SHP77 (cell line): ENCODE results near the gene RNF6.
A peak's percentile ranks its signal among the peaks of the same experiment; 100 is the strongest.
"Not testable (repeated sequence)": the region's sequence is repeated elsewhere in the genome, so short reads cannot be mapped to it uniquely, and the experiment has no call there.

Experiments
- DNase-seq, 2 experiments: peaks; one replicate each; lab custom pipeline; 2025; lab: John Stamatoyannopoulos, UW

RNF6 gene

GRCh38 chr13:26221721-26222519, at the start of gene RNF6:
RNF6 (minus strand) TSS chr13:26222314; CDS start chr13:26219649, 2,665 bp downstream.
- peak; percentile 96 for DNase-seq

DNA sequence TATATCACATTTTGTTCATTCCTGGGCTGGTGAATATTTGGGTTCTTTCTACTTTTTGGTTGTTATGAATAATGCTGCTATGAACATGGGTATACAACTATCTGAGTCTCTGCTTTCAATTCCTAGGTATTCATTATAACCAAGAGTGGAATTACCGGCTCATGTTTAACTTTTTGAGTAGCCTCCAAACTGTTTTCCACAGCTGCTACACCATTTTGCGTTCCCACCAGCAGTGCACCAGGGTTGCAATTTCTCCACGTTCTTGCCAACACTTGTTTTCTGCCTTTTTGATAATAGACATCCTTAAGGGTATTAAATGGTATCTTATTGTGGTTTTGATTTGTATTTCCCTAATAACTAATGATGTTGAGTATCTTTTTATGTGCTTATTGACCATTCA, 48.6 kb upstream of the RNF6 start:
- DNase-seq, result no peak

- DNase-seq, result no peak
Observed at GRCh38 chr13:26266311-26266710, 44.2 kb upstream of the RNF6 start.

DNA sequence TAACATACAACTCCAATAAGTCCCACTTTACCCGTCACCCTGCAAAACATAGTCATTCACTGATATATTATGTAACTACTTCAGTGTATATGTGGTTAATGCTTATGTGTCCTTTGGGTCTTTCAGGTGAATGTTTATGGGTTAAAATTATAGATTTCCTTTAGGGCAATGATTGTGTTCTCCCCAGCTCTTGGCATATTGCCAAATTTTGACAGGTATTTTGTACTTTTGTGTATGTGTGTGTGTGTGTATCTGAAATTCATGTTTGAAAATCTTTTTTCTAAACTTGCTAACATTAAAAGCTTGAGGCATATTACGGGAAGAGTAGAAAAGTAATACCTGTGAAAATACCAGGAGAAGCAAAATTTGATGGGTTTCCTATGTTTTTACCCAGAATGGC, 40.0 kb upstream of the RNF6 start:
- DNase-seq, result no peak

DNA sequence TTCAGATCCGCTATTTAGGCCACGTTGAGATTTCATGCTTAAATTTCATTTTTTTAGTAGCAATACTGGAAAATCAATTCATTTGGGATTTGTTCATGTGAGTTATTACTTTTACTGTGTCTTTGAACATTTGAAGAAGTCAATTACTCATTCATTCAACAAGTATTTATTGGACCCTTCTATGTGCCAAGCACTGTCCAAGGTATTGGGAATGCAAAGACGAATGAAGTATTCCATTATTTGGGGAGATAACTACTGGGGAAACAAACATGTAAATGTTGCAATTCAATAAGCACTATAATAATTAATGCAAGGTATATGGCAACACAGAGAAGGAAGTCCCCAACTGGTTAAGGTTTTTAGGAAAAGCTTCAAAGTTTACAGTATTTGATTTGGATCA, 37.5 kb upstream of the RNF6 start:
- no peak for DNase-seq

GRCh38 chr13:26257049-26257448, 34.9 kb upstream of the RNF6 start:
- no peak for DNase-seq

GRCh38 chr13:26255691-26256277, 33.7 kb upstream of the RNF6 start:
- no peak for DNase-seq

- no peak for DNase-seq
Observed at GRCh38 chr13:26255115-26255514, 33.0 kb upstream of the RNF6 start.

GRCh38 chr13:26254583-26255111, 32.5 kb upstream of the RNF6 start:
- peak; percentile 7 to 41 for DNase-seq

- peak; percentile 89 to 97 for DNase-seq
Observed at GRCh38 chr13:26253787-26254582, 31.9 kb upstream of the RNF6 start, which contains the start of gene CDK8. CDK8 (plus strand) TSS chr13:26254129; CDS start chr13:26254642, 513 bp downstream.

GRCh38 chr13:26253262-26253786, 31.2 kb upstream of the RNF6 start:
- DNase-seq, result no peak

GRCh38 chr13:26252006-26252405, 29.9 kb upstream of the RNF6 start:
- DNase-seq, result not testable (repeated sequence)

DNA sequence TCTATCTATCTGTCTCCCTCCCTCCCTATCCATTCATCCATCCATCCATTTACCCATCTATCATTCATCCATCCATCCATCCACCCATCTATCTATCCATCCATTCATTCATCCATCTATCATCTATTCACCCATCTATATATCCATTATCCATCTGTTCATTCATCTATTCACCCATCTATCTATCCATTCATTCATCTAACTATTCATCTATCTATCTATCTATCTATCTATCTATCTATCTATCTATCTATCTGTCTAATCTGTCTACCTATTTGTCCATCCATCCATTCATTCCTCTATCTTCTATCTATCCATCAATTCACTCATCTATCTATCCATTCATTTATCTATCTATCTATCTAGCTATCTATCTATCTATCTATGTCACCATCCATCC, 27.4 kb upstream of the RNF6 start:
- no peak for DNase-seq

GRCh38 chr13:26247608-26248007, 25.5 kb upstream of the RNF6 start:
- no peak for DNase-seq

- DNase-seq, result peak; percentile 22 to 34
Observed at GRCh38 chr13:26247011-26247410, 24.9 kb upstream of the RNF6 start.

GRCh38 chr13:26246154-26246553, 24.0 kb upstream of the RNF6 start:
- DNase-seq, result peak in 1 of 2 experiments; percentile 17

- no peak for DNase-seq
Observed at GRCh38 chr13:26236296-26236695, 14.2 kb upstream of the RNF6 start.

GRCh38 chr13:26230703-26231102, 8.6 kb upstream of the RNF6 start:
- DNase-seq, result no peak

- no peak for DNase-seq
Observed at GRCh38 chr13:26229080-26229615, 7.0 kb upstream of the RNF6 start.

GRCh38 chr13:26228096-26228495, 6.0 kb upstream of the RNF6 start:
- DNase-seq, result no peak

DNA sequence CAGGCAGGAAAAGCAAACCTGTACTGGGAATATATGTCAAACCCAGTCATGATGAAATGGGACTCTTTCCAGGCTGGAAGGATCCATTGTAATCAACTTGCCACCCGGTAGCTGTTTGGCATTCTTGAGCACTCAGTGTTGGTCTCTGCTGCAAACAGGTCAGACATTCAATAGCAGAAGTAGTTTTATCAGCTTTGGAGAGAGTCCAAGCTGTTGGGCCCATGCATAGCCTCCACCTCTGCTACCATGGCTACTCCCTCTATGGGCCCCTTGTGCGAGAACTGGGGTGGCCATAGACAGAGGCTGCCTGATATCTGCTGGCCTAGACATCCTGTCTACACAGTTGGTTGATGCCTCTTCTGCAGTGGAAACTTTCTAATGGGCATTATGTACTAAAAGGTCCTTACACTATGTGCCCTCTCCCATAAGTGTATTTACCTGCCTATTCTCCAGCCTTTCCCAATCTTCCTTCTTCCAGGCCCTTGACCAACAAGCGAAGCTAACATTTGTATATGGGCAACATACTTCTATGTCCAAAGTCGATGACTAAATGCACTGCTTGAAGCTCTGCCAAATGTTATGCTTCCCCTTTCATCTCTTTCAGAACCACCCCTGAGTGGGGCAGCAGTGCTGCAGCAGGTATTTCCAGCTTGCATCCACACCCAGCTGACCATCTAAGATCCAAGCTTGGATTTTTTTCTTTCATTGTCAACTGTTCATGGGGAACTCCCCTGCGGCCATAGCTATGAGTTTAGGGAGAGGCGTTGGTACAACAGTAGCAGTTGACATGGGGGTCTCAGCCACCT, 5.3 kb upstream of the RNF6 start:
- no peak for DNase-seq
